Measurements from ENCODE around the gene SERPINA5.
"Not testable (repeated sequence)": the region's sequence is repeated elsewhere in the genome, so short reads cannot be mapped to it uniquely, and the experiment has no call there.

SERPINA5 gene

GRCh38 chr14:94624537-94625352 lies 43.5 kb downstream of the SERPINA5 start:
- no peak for DNase-seq

- DNase-seq: no peak
Measured at GRCh38 chr14:94625353-94625635, 44.1 kb downstream of the SERPINA5 start.

GRCh38 chr14:94628578-94628977 lies 47.4 kb downstream of the SERPINA5 start:
- no peak for DNase-seq

GRCh38 chr14:94630396-94630795 lies 49.2 kb downstream of the SERPINA5 start:
- DNase-seq: no peak

- no peak for DNase-seq
Measured at GRCh38 chr14:94631050-94631449, 49.8 kb downstream of the SERPINA5 start.

- DNase-seq: no peak
Measured at GRCh38 chr14:94631536-94632304, 50.5 kb downstream of the SERPINA5 start.

GRCh38 chr14:94632305-94632590 lies 51.0 kb downstream of the SERPINA5 start:
- no peak for DNase-seq

GRCh38 chr14:94633121-94633520 lies 51.9 kb downstream of the SERPINA5 start:
- no peak for DNase-seq

- no peak for DNase-seq
Measured at GRCh38 chr14:94635154-94635553, 53.9 kb downstream of the SERPINA5 start.

- no peak for DNase-seq
Measured at GRCh38 chr14:94636744-94637412, 55.7 kb downstream of the SERPINA5 start.

- DNase-seq: not testable (repeated sequence)
Measured at GRCh38 chr14:94637814-94638213, 56.6 kb downstream of the SERPINA5 start.

GRCh38 chr14:94638339-94638738 lies 57.1 kb downstream of the SERPINA5 start:
- DNase-seq: no peak

- DNase-seq: no peak
Measured at GRCh38 chr14:94638961-94639817, 58.0 kb downstream of the SERPINA5 start.

GRCh38 chr14:94640721-94641631 lies 59.8 kb downstream of the SERPINA5 start:
- no peak for DNase-seq

- DNase-seq: no peak
Measured at GRCh38 chr14:94641632-94641955, 60.4 kb downstream of the SERPINA5 start.

Measured in NCI-H510A (cell line).